ENCODE measurements around the gene FAM168B. TPM values are rescaled to one million over a fixed set of nuclear protein-coding genes. Genes with fewer than 3 reads are reported as not detected.
"Not testable (repeated sequence)": the region's sequence is repeated elsewhere in the genome, so short reads cannot be mapped to it uniquely, and the experiment has no call there.

FAM168B gene
- total and polyA plus RNA-seq, 10 of the 15 experiments (the other 5 are each of a cell fraction or from before 2014, with no cell fraction given), result 3.5 to 77.3 (median 45.9) TPM

GRCh38 chr2:131077182-131077846 lies 15.9 kb downstream of the FAM168B start:
- FAIRE-seq (no peak), ATAC-seq (no peak), DNase-seq (ENCODE audit: low read depth, low spot score) (no peak)
- Histone ChIP-seq H4K20me1 (ENCODE audit: control insufficient read depth, insufficient read depth) (peaks cover 15% of the 10 kb centered on the region), H3K27me3 (replicated peaks in 1 of 2; ENCODE audit: control insufficient read depth in 2 of 2, insufficient read depth in 2 of 2, low read length in 1 of 2) (no peaks in the 10 kb centered on the region), H3K79me2 (ENCODE audit: control insufficient read depth, insufficient read depth, low read length) (peaks cover 14% of the 10 kb centered on the region), H3K27ac (ENCODE audit: control insufficient read depth, insufficient read depth) (no peak overlapping the region), H3K36me3 (ENCODE audit: control insufficient read depth in 2 of 2, insufficient read depth in 2 of 2, low read length in 1 of 2) (peaks cover 16 to 61% of the 10 kb centered on the region in 2 experiments), H3K4me1 (ENCODE audit: control insufficient read depth, insufficient read depth, low read length) (no peaks in the 10 kb centered on the region), H3K4me2 (ENCODE audit: control insufficient read depth, insufficient read depth) (no peak overlapping the region), H3K9me3 (replicated peaks; ENCODE audit: control insufficient read depth, insufficient read depth, low read length) (no peaks in the 10 kb centered on the region), H3K4me3 (no peak overlapping the region), H2AFZ (ENCODE audit: control insufficient read depth, low read depth, low read length) (no peak overlapping the region), H3K9ac (ENCODE audit: control insufficient read depth, insufficient read depth, low read length) (no peak overlapping the region)
- ChIA-PET CTCF (no interaction called here), RAD21 (ENCODE audit: unreplicated experiment) (no interaction called here), SMC1A (ENCODE audit: uncharacterized antibody, unreplicated experiment) (no interaction called here), POLR2A (no interaction called here)
- no TSS peak for BruUV-seq (replicated peaks)
- TF ChIP-seq MEF2B (IDR thresholded peaks at IDR 0.05; ENCODE audit: partially characterized antibody, poor library complexity, severe bottlenecking), result no peak
- no peak for TF ChIP-seq BHLHE40 (IDR thresholded peaks at IDR 0.05; ENCODE audit: borderline replicate concordance in 1 of 2, low read depth in 2 of 2, low read length in 1 of 2)
- TF ChIP-seq IRF3 (IDR thresholded peaks at IDR 0.05), result no peak
- WGBS (ENCODE audit: insufficient coverage, insufficient replicate concordance, low lambda C conversion rate, missing lambda C conversion rate), result 97% methylated on average over 11 of the region's 11 CpGs
- intact Hi-C loops (cut with micrococcal nuclease; ENCODE audit: unreplicated experiment) (no loop called here), in situ Hi-C loops (cut with MboI) (no loop called here)

GRCh38 chr2:131076707-131077106 lies 16.6 kb downstream of the FAM168B start:
- ATAC-seq (no peak), DNase-seq (ENCODE audit: low read depth, low spot score) (no peak), FAIRE-seq (no peak)
- no peak overlapping the region for H3K4me3 ChIP-seq
- no TSS peak for BruUV-seq (replicated peaks)
- no peaks in the 10 kb centered on the region for H3K9me3 ChIP-seq (replicated peaks; ENCODE audit: control insufficient read depth, insufficient read depth, low read length)
- RAD21 ChIA-PET (ENCODE audit: unreplicated experiment), result no interaction called here
- in situ Hi-C loops (cut with MboI) (no loop called here), intact Hi-C loops (cut with micrococcal nuclease; ENCODE audit: unreplicated experiment) (no loop called here)
- no peaks in the 10 kb centered on the region for H3K27me3 ChIP-seq (replicated peaks in 1 of 2; ENCODE audit: control insufficient read depth in 2 of 2, insufficient read depth in 2 of 2, low read length in 1 of 2)
- H2AFZ ChIP-seq (ENCODE audit: control insufficient read depth, low read depth, low read length), result no peak overlapping the region
- no peaks in the 10 kb centered on the region for H3K4me1 ChIP-seq (ENCODE audit: control insufficient read depth, insufficient read depth, low read length)
- WGBS (ENCODE audit: insufficient coverage, insufficient replicate concordance, low lambda C conversion rate, missing lambda C conversion rate), result 96% methylated on average over 5 of the region's 5 CpGs
- H3K4me2 ChIP-seq (ENCODE audit: control insufficient read depth, insufficient read depth), result no peak overlapping the region
- peaks cover 18 to 56% of the 10 kb centered on the region in 2 experiments for H3K36me3 ChIP-seq (ENCODE audit: control insufficient read depth in 2 of 2, insufficient read depth in 2 of 2, low read length in 1 of 2)
- CTCF ChIA-PET, result no interaction called here
- H3K9ac ChIP-seq (ENCODE audit: control insufficient read depth, insufficient read depth, low read length), result no peak overlapping the region
- TF ChIP-seq BMI1 (IDR thresholded peaks at IDR 0.05; ENCODE audit: borderline replicate concordance), result no peak
- POLR2A ChIA-PET, result no interaction called here
- peaks cover 13% of the 10 kb centered on the region for H3K79me2 ChIP-seq (ENCODE audit: control insufficient read depth, insufficient read depth, low read length)
- peaks cover 11% of the 10 kb centered on the region; the same call in 1 of the 2 replicates for H4K20me1 ChIP-seq (ENCODE audit: control insufficient read depth, insufficient read depth)
- H3K27ac ChIP-seq (ENCODE audit: control insufficient read depth, insufficient read depth), result no peak overlapping the region
- SMC1A ChIA-PET (ENCODE audit: uncharacterized antibody, unreplicated experiment), result no interaction called here

- intact Hi-C loops (cut with micrococcal nuclease; ENCODE audit: unreplicated experiment); H3K27me3 ChIP-seq (replicated peaks in 1 of 2; ENCODE audit: control insufficient read depth in 2 of 2, insufficient read depth in 2 of 2, low read length in 1 of 2); SMC1A ChIA-PET (ENCODE audit: uncharacterized antibody, unreplicated experiment); CTCF ChIA-PET; RAD21 ChIA-PET (ENCODE audit: unreplicated experiment); H3K27ac ChIP-seq (ENCODE audit: control insufficient read depth, insufficient read depth); H3K4me2 ChIP-seq (ENCODE audit: control insufficient read depth, insufficient read depth); FAIRE-seq; H3K4me3 ChIP-seq; BruUV-seq (replicated peaks); H3K9me3 ChIP-seq (replicated peaks; ENCODE audit: control insufficient read depth, insufficient read depth, low read length); DNase-seq (ENCODE audit: low read depth, low spot score); H3K9ac ChIP-seq (ENCODE audit: control insufficient read depth, insufficient read depth, low read length); in situ Hi-C loops (cut with MboI); ATAC-seq; H3K4me1 ChIP-seq (ENCODE audit: control insufficient read depth, insufficient read depth, low read length); H2AFZ ChIP-seq (ENCODE audit: control insufficient read depth, low read depth, low read length); POLR2A ChIA-PET: not testable (repeated sequence)
- peaks cover 11% of the 10 kb centered on the region; the same call in 1 of the 2 replicates for H4K20me1 ChIP-seq (ENCODE audit: control insufficient read depth, insufficient read depth)
- peaks cover 16% of the 10 kb centered on the region for H3K79me2 ChIP-seq (ENCODE audit: control insufficient read depth, insufficient read depth, low read length)
- 98% methylated on average over 15 of the region's 15 CpGs for WGBS (ENCODE audit: insufficient coverage, insufficient replicate concordance, low lambda C conversion rate, missing lambda C conversion rate)
- peaks cover 15 to 51% of the 10 kb centered on the region in 2 experiments for H3K36me3 ChIP-seq (ENCODE audit: control insufficient read depth in 2 of 2, insufficient read depth in 2 of 2, low read length in 1 of 2)
Measured at GRCh38 chr2:131075578-131075977, 17.7 kb downstream of the FAM168B start.
